ENCODE data around the gene FAM234A. TPM values are rescaled to one million over a fixed set of nuclear protein-coding genes. Genes with fewer than 3 reads are reported as not detected.

The FAM234A gene
- total and polyA plus RNA-seq, 4 donors: 24.1 to 39.7 (median 27.8) TPM

- H3K9ac ChIP-seq (ENCODE audit: low read depth in 1 of 2, low read length in 2 of 2): no peak overlapping the region
- no peak overlapping the region for H3K4me3 ChIP-seq (ENCODE audit: low read depth in 1 of 3, low read length in 3 of 3)
- H3K27ac ChIP-seq (ENCODE audit: low read depth in 1 of 2, low read length in 2 of 2): no peak overlapping the region
- H3K4me1 ChIP-seq (ENCODE audit: control insufficient read depth in 4 of 4, insufficient read depth in 4 of 4, low read length in 3 of 4): no peaks in the 10 kb centered on the region
- no peaks in the 10 kb centered on the region for H3K27me3 ChIP-seq (ENCODE audit: control insufficient read depth in 4 of 4, insufficient read depth in 4 of 4, low read length in 3 of 4)
- TF ChIP-seq FOXA2 (IDR thresholded peaks at IDR 0.05) (no peak), HNF4G (IDR thresholded peaks at IDR 0.05) (no peak), RXRA (IDR thresholded peaks at IDR 0.05) (no peak)
- H3K9me3 ChIP-seq (ENCODE audit: control insufficient read depth in 4 of 4, low read length in 3 of 4): no peaks in the 10 kb centered on the region
- 97% methylated on average over 19 of the region's 19 CpGs for WGBS
- H3K36me3 ChIP-seq (ENCODE audit: control insufficient read depth in 4 of 4, insufficient read depth in 3 of 4, low read depth in 1 of 4, low read length in 3 of 4): peaks cover 0 to 35% (median 8%) of the 10 kb centered on the region in 4 donors
- DNase-seq (ENCODE audit: low spot score): no peak
These were observed 71.5 kb downstream of the FAM234A start for GRCh38 chr16:305916-306626.

GRCh38 chr16:306911-307370, 72.3 kb downstream of the FAM234A start:
- TF ChIP-seq CTCF (IDR thresholded peaks at IDR 0.05; ENCODE audit: low read depth, low read length, missing input control) (no peak), YY1 (IDR thresholded peaks at IDR 0.05) (no peak), RAD21 (IDR thresholded peaks at IDR 0.05) (no peak)
- WGBS: 96% methylated on average over 17 of the region's 17 CpGs
- Histone ChIP-seq H3K4me1 (ENCODE audit: control insufficient read depth in 4 of 4, insufficient read depth in 4 of 4, low read length in 3 of 4) (no peaks in the 10 kb centered on the region), H3K27me3 (ENCODE audit: control insufficient read depth in 4 of 4, insufficient read depth in 4 of 4, low read length in 3 of 4) (no peaks in the 10 kb centered on the region), H3K9me3 (ENCODE audit: control insufficient read depth in 4 of 4, low read length in 3 of 4) (no peaks in the 10 kb centered on the region), H3K9ac (ENCODE audit: low read depth in 1 of 2, low read length in 2 of 2) (no peak overlapping the region), H3K36me3 (ENCODE audit: control insufficient read depth in 4 of 4, insufficient read depth in 3 of 4, low read depth in 1 of 4, low read length in 3 of 4) (peaks cover 0 to 35% (median 6%) of the 10 kb centered on the region in 4 donors), H3K27ac (ENCODE audit: low read depth in 1 of 2, low read length in 2 of 2) (no peak overlapping the region), H3K4me3 (ENCODE audit: low read depth in 1 of 3, low read length in 3 of 3) (no peak overlapping the region)
- no peak for DNase-seq (ENCODE audit: low spot score)

- Histone ChIP-seq H3K27ac (ENCODE audit: low read depth in 1 of 2, low read length in 2 of 2) (no peak overlapping the region), H3K4me3 (ENCODE audit: low read depth in 1 of 3, low read length in 3 of 3) (no peak overlapping the region), H3K9me3 (ENCODE audit: control insufficient read depth in 4 of 4, low read length in 3 of 4) (no peaks in the 10 kb centered on the region), H3K36me3 (ENCODE audit: control insufficient read depth in 4 of 4, insufficient read depth in 3 of 4, low read depth in 1 of 4, low read length in 3 of 4) (peaks cover 0 to 30% (median 8%) of the 10 kb centered on the region in 4 donors), H3K9ac (ENCODE audit: low read depth in 1 of 2, low read length in 2 of 2) (no peak overlapping the region), H3K4me1 (ENCODE audit: control insufficient read depth in 4 of 4, insufficient read depth in 4 of 4, low read length in 3 of 4) (no peaks in the 10 kb centered on the region), H3K27me3 (ENCODE audit: control insufficient read depth in 4 of 4, insufficient read depth in 4 of 4, low read length in 3 of 4) (no peaks in the 10 kb centered on the region)
- no peak for TF ChIP-seq YY1 (IDR thresholded peaks at IDR 0.05)
- TF ChIP-seq EGR1 (IDR thresholded peaks at IDR 0.05; ENCODE audit: low read depth in 2 of 2): no peak
- TF ChIP-seq FOXA2 (IDR thresholded peaks at IDR 0.05): no peak
- TF ChIP-seq, protein P1, sequence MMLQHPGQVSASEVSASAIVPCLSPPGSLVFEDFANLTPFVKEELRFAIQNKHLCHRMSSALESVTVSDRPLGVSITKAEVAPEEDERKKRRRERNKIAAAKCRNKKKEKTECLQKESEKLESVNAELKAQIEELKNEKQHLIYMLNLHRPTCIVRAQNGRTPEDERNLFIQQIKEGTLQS (IDR thresholded peaks at IDR 0.05): no peak
- TF ChIP-seq JUND (IDR thresholded peaks at IDR 0.05): no peak
- no peak for TF ChIP-seq RXRA (IDR thresholded peaks at IDR 0.05)
- no peak for TF ChIP-seq CTCF (IDR thresholded peaks at IDR 0.05; ENCODE audit: low read depth, low read length, missing input control)
- TF ChIP-seq SP1 (IDR thresholded peaks at IDR 0.05): no peak
- no peak for DNase-seq (ENCODE audit: low spot score)
- WGBS: 88% methylated on average over 21 of the region's 21 CpGs
These were observed 73.2 kb downstream of the FAM234A start for GRCh38 chr16:307691-308312.

Data from liver (tissue), 9 donors.